ENCODE measurements around the gene ZNF554. TPM values are rescaled to one million over a fixed set of nuclear protein-coding genes. Genes with fewer than 3 reads are reported as not detected.

Gene ZNF554
- polyA plus RNA-seq, 2 of the 4 experiments (the other 2 are of a cell fraction): 0.54 to 0.65 TPM

- CTCF ChIA-PET: interaction anchor here (0.5 kb wide), 1 partner anchor 1262 kb away, joined by 3 read pairs; no protein-coding TSS in a partner anchor
- no peak for FAIRE-seq
- no CpG with 5 or more reads among the region's 37 CpGs for WGBS (ENCODE audit: missing lambda C conversion rate)
- no peak for TF ChIP-seq CEBPB (IDR thresholded peaks at IDR 0.05)
- no peak for TF ChIP-seq RFX5 (IDR thresholded peaks at IDR 0.05)
- TF ChIP-seq CHD2 (IDR thresholded peaks at IDR 0.05; ENCODE audit: low read length, partially characterized antibody): no peak
- no peak for TF ChIP-seq HOXA7 (CRISPR knock-in tag; IDR thresholded peaks at IDR 0.05)
- TF ChIP-seq ZFP36 (IDR thresholded peaks at IDR 0.05; ENCODE audit: borderline replicate concordance, partially characterized antibody): no peak
- no peak for TF ChIP-seq RAD21 (conservative IDR thresholded peaks at IDR 0.05 in 1 of 2, IDR thresholded peaks at IDR 0.05 in 1 of 2)
- no peak for TF ChIP-seq NR3C1 (IDR thresholded peaks at IDR 0.05)
- no peak for TF ChIP-seq RARB (CRISPR knock-in tag; IDR thresholded peaks at IDR 0.05)
- no peak for TF ChIP-seq HMGXB4 (CRISPR knock-in tag; IDR thresholded peaks at IDR 0.05; ENCODE audit: borderline replicate concordance)
- TF ChIP-seq CBX8 (IDR thresholded peaks at IDR 0.05): no peak
- no peak for TF ChIP-seq FOSB (CRISPR knock-in tag; IDR thresholded peaks at IDR 0.05)
- TF ChIP-seq REST (IDR thresholded peaks at IDR 0.05): no peak
- no peak for TF ChIP-seq BCL3 (IDR thresholded peaks at IDR 0.05)
- no peak for TF ChIP-seq PHF8 (IDR thresholded peaks at IDR 0.05; ENCODE audit: borderline replicate concordance, low read depth)
- no peak for ATAC-seq
- Histone ChIP-seq H3K4me3 (no peak overlapping the region), H3K4me1 (no peaks in the 10 kb centered on the region), H3K27ac (no peak overlapping the region), H3K4me2 (no peak overlapping the region), H3K9me3 (no peaks in the 10 kb centered on the region)
- POLR2A ChIA-PET: no interaction called here
- no peak for DNase-seq (ENCODE audit: low read depth in 1 of 2, low spot score in 1 of 2)
Observed at GRCh38 chr19:2812414-2813234, 7.0 kb upstream of the ZNF554 start.

DNA sequence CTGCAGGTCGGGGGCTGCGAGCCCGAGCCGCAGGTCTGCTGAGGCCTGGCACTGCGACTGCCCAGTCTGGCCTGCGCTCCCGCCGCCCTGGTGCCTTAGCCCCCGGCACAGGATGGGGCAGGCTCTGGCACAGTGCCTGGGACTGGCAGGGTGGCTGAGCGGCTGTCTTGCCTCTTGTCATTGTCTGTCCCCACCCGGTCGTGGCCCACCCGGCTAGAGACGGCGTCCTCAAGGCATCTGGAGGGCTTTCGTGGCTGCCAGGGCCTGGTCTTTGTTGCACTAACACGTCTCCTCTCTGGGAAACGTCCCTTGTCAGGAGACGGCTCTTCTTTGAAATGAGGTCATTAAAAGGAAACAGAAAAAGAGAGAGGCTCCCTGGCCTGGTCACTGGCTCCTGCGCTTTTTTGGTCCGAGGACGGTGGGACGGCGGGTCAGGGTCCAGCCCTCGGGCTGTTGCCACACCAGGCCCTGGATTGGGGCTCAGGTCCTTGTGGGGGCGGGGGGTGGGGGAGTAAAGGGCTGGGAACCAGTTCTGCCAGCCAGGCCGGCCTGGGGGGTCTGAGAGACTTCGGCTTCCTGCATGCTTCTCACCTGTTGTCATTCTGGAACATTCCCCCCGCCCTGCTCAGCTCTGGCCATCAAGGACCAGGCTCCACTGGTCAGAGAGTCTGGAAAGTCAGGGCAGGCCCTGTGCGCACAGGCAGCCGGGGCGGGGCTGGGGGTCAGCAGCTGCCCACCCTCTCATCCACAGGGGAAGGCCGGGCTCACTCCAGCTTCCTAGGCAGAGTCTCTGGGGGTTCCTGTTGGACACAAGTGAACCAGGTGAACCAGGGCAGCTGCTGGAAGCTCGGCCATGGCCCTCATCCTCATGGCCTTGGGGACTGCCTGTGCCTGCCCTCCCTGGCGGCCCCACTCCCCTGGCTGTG is 6.2 kb upstream of the ZNF554 start:
- no peak for ATAC-seq
- 97% methylated on average over 9 of the region's 35 CpGs for WGBS (ENCODE audit: missing lambda C conversion rate)
- no peak for DNase-seq (ENCODE audit: low read depth in 1 of 2, low spot score in 1 of 2)
- no peak for FAIRE-seq
- ChIA-PET POLR2A (no interaction called here), CTCF (no interaction called here)
- H3K4me3 ChIP-seq: no peak overlapping the region
- TF ChIP-seq CBX8 (IDR thresholded peaks at IDR 0.05) (no peak), PHF8 (IDR thresholded peaks at IDR 0.05; ENCODE audit: borderline replicate concordance, low read depth) (no peak), TP53 (CRISPR knock-in tag; IDR thresholded peaks at IDR 0.05) (no peak), FOSL2 (IDR thresholded peaks at IDR 0.05) (no peak), FOSL2 (CRISPR knock-in tag; IDR thresholded peaks at IDR 0.05) (no peak), SREBF2 (IDR thresholded peaks at IDR 0.05) (no peak), CHD2 (IDR thresholded peaks at IDR 0.05; ENCODE audit: low read length, partially characterized antibody) (no peak), ZNF302 (CRISPR knock-in tag; IDR thresholded peaks at IDR 0.05) (no peak), RAD21 (conservative IDR thresholded peaks at IDR 0.05 in 1 of 2, IDR thresholded peaks at IDR 0.05 in 1 of 2) (no peak), HOXB5 (CRISPR knock-in tag; IDR thresholded peaks at IDR 0.05) (no peak), KDM5A (IDR thresholded peaks at IDR 0.05) (no peak), POLR2A (IDR thresholded peaks at IDR 0.05; ENCODE audit: low read length) (no peak), POLR2AphosphoS2 (conservative IDR thresholded peaks at IDR 0.05; ENCODE audit: low read length) (no peak), GATA3 (IDR thresholded peaks at IDR 0.05; ENCODE audit: borderline replicate concordance) (no peak), SMC3 (IDR thresholded peaks at IDR 0.05) (no peak)
- TF ChIP-seq, protein P1, sequence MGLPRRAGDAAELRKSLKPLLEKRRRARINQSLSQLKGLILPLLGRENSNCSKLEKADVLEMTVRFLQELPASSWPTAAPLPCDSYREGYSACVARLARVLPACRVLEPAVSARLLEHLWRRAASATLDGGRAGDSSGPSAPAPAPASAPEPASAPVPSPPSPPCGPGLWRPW (IDR thresholded peaks at IDR 0.05): no peak
- no peak overlapping the region for H3K4me2 ChIP-seq
- H3K4me1 ChIP-seq: no peaks in the 10 kb centered on the region
- H3K27ac ChIP-seq: no peak overlapping the region
- H3K9me3 ChIP-seq: no peaks in the 10 kb centered on the region
